Mucosa of rectum (tissue), 2 donors: Measurements from ENCODE around the gene AMPD1.

ENCODE experiments used
- H3K27ac ChIP-seq, 2 donors: one replicate each; pipeline ENCODE4 v1.7.0; 2013; ENCODE audit warnings: inconsistent platforms in 2 of 2, low read depth in 2 of 2, low read length in 2 of 2
- H3K27me3 ChIP-seq, 2 donors: one replicate each; pipeline ENCODE4 v1.7.0; 2013; ENCODE audit warnings: low read length in 2 of 2; ENCODE audit not compliant: control insufficient read depth in 2 of 2, insufficient read depth in 2 of 2
- H3K36me3 ChIP-seq, 2 donors: one replicate each; pipeline ENCODE4 v1.7.0; 2013; ENCODE audit warnings: low read length in 2 of 2; ENCODE audit not compliant: control insufficient read depth in 2 of 2, insufficient read depth in 2 of 2
- H3K4me1 ChIP-seq, 2 donors: one replicate each; pipeline ENCODE4 v1.7.0; 2013; ENCODE audit warnings: low read length in 2 of 2, mild to moderate bottlenecking in 1 of 2; ENCODE audit not compliant: control insufficient read depth in 2 of 2, insufficient read depth in 2 of 2
- H3K4me3 ChIP-seq, 2 donors: one replicate each; pipeline ENCODE4 v1.7.0; 2013; ENCODE audit warnings: low read length in 2 of 2
- H3K9ac ChIP-seq, 2 donors: one replicate each; pipeline ENCODE4 v1.7.0; 2013; ENCODE audit warnings: low read length in 2 of 2, low read depth in 1 of 2, mild to moderate bottlenecking in 1 of 2
- H3K9me3 ChIP-seq, 2 donors: one replicate each; pipeline ENCODE4 v1.7.0; 2013; ENCODE audit warnings: low read length in 2 of 2; ENCODE audit not compliant: control insufficient read depth in 2 of 2
- donor health status: healthy.
- donor health status: Normal muscosa, but diverticular disease.

The AMPD1 gene

GRCh38 chr1:114676115-114676514, 19.2 kb downstream of the AMPD1 start:
- no peaks in the 10 kb centered on the region for H3K9me3 ChIP-seq

DNA sequence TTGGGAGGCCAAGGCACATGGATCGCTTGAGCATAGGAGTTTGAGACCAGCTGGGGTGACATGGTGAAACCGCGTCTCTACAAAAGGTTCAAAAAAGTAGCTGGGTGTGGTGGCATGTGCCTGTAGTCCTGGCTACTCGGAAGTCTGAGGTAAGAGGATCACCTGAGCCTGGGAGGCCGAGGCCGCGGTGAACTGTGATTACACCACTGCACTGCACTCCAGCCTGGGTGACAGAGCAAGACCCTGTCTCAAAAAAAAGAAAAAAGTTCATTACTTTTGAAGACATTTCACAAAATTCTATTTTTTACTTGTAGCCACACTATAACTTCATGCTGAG, 23.4 kb downstream of the AMPD1 start:
- Histone ChIP-seq H3K27me3 (no peaks in the 10 kb centered on the region), H3K4me3 (no peak overlapping the region), H3K9ac (no peak overlapping the region), H3K4me1 (peaks cover 3 to 4% of the 10 kb centered on the region in 2 donors), H3K9me3 (no peaks in the 10 kb centered on the region), H3K36me3 (no peaks in the 10 kb centered on the region), H3K27ac (no peak overlapping the region)

More at GRCh38 chr1:114676115-114676514, 19.2 kb downstream of the AMPD1 start:
- H3K4me3 ChIP-seq = no peak overlapping the region
- no peaks in the 10 kb centered on the region for H3K36me3 ChIP-seq
- no peak overlapping the region for H3K27ac ChIP-seq
- no peak overlapping the region for H3K9ac ChIP-seq
- no peaks in the 10 kb centered on the region for H3K27me3 ChIP-seq
- no peaks in the 10 kb centered on the region for H3K4me1 ChIP-seq

DNA sequence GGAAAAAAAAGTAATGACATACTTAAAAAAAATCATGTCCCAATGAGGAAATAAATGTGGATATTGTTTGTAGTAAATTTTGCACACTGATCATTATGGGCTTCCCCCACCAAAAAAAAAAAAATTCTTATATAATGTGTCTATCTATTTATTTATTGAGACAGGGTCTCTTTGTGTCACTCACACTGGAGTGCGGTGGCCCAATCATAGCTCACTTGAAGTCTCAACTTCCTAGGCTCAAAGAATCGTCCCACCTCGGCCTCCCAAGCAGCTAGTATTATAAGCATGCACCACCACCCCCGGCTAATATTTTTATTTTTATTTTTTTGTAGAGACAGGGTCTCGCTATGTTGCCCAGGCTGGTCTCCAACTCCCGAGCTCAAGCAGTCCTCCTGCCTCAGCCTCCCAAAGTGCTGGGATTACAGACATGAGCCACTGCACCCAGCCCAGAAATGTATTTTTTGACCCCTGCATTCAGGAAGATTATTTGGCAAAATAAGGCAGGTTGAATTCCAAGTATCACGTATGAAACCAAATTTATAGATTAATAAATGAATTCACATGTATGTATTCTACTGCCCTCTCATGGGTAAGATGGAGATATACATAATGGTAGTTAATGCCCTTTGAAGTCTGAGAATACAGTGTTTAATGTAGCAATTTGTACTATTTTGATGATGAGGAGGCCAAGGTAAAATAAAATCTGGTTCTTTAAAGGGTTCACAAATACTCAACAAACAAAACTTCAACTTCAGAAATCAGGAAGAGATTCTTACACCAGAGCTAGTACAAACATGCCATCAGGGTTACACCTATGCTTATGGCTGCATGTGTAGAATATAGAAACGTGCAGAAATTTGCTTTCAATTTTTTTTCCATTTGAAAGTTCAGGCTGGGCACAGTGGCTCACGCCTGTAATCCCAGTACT, 24.1 kb downstream of the AMPD1 start:
- no peaks in the 10 kb centered on the region for H3K9me3 ChIP-seq
- peaks cover 3 to 4% of the 10 kb centered on the region in 2 donors for H3K4me1 ChIP-seq
- no peak overlapping the region for H3K4me3 ChIP-seq
- no peaks in the 10 kb centered on the region for H3K36me3 ChIP-seq
- no peaks in the 10 kb centered on the region for H3K27me3 ChIP-seq
- H3K27ac ChIP-seq = no peak overlapping the region
- no peak overlapping the region for H3K9ac ChIP-seq

GRCh38 chr1:114670083-114671010, 25.0 kb downstream of the AMPD1 start:
- H3K27ac ChIP-seq = peak overlapping the region; percentile 77 to 85
- H3K4me3 ChIP-seq = peak overlapping the region; percentile 80 to 87
- no peaks in the 10 kb centered on the region for H3K36me3 ChIP-seq
- peak overlapping the region; percentile 49 to 58 for H3K9ac ChIP-seq
- H3K4me1 ChIP-seq = peaks cover 3 to 4% of the 10 kb centered on the region in 2 donors
- no peaks in the 10 kb centered on the region for H3K27me3 ChIP-seq
- no peaks in the 10 kb centered on the region for H3K9me3 ChIP-seq

DNA sequence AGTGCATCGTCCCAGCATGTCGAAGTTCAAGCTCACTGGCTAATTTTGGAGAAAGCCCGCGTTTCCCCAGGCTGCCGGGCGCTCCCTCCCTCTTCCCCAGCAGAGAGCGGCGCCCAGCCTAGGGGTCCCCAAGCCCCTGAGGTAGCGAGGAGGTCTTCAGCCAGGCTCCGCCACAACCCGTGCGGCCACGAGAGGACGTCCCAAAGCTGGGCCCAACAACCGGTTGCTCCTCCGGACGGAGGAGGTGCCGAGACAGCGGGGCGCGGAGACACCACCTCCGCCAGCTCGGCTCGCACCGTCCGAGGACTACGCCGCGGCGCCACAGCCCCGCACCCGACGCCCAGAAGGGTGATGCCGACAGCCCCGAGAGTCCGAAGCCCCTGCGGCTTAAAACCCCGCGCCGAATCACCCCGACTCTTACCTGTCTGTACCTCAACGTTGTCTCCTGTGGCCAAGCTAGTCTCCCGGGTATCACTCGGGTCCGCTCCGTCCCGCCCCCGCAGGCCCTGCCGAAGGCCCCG, 25.7 kb downstream of the AMPD1 start, which contains the start of gene DENND2C:
DENND2C (minus strand) TSS at position 488 of the 521 bp plus-strand sequence. CDS start 44,065 bp downstream, outside the sequence.
- H3K4me1 ChIP-seq = peaks cover 3 to 4% of the 10 kb centered on the region in 2 donors
- H3K4me3 ChIP-seq = peak within 1 kb of the TSS; percentile 80 to 87
- no peaks in the 10 kb centered on the region for H3K27me3 ChIP-seq
- peak within 1 kb of the TSS; percentile 77 to 85 for H3K27ac ChIP-seq
- H3K9ac ChIP-seq = peak within 1 kb of the TSS; percentile 69 to 77
- no peaks in the 10 kb centered on the region for H3K9me3 ChIP-seq
- H3K36me3 ChIP-seq = no peaks in the 10 kb centered on the region

DNA sequence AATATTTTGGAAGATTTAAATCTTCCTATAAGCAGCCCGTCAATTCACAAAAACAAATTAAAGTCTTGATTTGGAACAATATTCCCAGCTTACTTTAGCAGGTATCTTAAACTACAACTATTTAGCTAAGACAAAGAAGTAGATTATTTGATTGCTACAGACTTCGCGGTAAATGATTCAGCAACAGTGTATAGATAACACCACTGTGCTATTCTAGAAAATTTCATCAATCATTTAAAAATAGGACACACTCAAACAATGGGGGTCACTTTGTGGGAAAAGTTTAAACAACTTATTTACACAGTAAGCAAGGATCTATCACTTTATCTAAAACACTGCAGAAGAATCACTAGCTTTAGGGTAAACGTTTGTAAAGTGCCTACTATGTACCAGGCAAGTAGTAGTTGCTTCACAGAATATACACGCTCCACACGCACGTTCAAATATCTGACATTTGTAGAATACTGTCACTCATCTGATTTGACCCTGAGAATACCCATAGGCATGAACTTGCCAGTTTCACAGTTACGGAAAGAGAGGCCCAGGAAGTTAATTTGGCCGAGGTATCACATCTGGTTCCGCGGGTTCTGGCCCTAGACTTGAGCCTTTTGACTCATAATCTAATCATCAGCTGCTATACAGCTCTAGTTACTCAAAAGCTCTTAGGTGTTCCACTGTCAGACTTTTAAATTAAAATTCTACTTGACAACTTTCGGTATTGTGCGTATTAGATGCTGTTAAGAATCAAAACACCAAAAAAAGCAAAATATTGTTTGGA, 26.4 kb downstream of the AMPD1 start:
- Histone ChIP-seq H3K27me3 (no peaks in the 10 kb centered on the region), H3K9me3 (no peaks in the 10 kb centered on the region), H3K27ac (no peak overlapping the region), H3K4me3 (peak overlapping the region; percentile 80 to 87), H3K36me3 (no peaks in the 10 kb centered on the region), H3K9ac (peak overlapping the region; percentile 69 to 77), H3K4me1 (peaks cover 3 to 4% of the 10 kb centered on the region in 2 donors)

- Histone ChIP-seq H3K4me1 (peaks cover 3 to 4% of the 10 kb centered on the region in 2 donors), H3K9me3 (no peaks in the 10 kb centered on the region), H3K4me3 (no peak overlapping the region), H3K36me3 (no peaks in the 10 kb centered on the region), H3K27me3 (no peaks in the 10 kb centered on the region), H3K27ac (no peak overlapping the region), H3K9ac (no peak overlapping the region)
Measured at GRCh38 chr1:114668373-114668772, 27.0 kb downstream of the AMPD1 start.

GRCh38 chr1:114666954-114667353, 28.4 kb downstream of the AMPD1 start:
- Histone ChIP-seq H3K9ac (no peak overlapping the region), H3K4me3 (no peak overlapping the region), H3K27ac (no peak overlapping the region), H3K27me3 (no peaks in the 10 kb centered on the region), H3K36me3 (no peaks in the 10 kb centered on the region), H3K4me1 (peaks cover 3 to 4% of the 10 kb centered on the region in 2 donors), H3K9me3 (no peaks in the 10 kb centered on the region)

- H3K27ac ChIP-seq = no peak overlapping the region
- H3K36me3 ChIP-seq = no peaks in the 10 kb centered on the region
- no peaks in the 10 kb centered on the region for H3K9me3 ChIP-seq
Measured at GRCh38 chr1:114660238-114660637, 35.1 kb downstream of the AMPD1 start.

More at GRCh38 chr1:114660238-114660637, 35.1 kb downstream of the AMPD1 start:
- Histone ChIP-seq H3K4me3 (no peak overlapping the region), H3K4me1 (no peaks in the 10 kb centered on the region), H3K9ac (no peak overlapping the region), H3K27me3 (no peaks in the 10 kb centered on the region)
